NOMO-1 (cell line): ENCODE measurements around the gene BTBD9.

Source experiments
- DNase-seq, 2 experiments: peaks; one replicate each; lab custom pipeline; 2025; ENCODE audit not compliant: unreplicated experiment in 2 of 2; lab: John Stamatoyannopoulos, UW

Gene BTBD9

DNA sequence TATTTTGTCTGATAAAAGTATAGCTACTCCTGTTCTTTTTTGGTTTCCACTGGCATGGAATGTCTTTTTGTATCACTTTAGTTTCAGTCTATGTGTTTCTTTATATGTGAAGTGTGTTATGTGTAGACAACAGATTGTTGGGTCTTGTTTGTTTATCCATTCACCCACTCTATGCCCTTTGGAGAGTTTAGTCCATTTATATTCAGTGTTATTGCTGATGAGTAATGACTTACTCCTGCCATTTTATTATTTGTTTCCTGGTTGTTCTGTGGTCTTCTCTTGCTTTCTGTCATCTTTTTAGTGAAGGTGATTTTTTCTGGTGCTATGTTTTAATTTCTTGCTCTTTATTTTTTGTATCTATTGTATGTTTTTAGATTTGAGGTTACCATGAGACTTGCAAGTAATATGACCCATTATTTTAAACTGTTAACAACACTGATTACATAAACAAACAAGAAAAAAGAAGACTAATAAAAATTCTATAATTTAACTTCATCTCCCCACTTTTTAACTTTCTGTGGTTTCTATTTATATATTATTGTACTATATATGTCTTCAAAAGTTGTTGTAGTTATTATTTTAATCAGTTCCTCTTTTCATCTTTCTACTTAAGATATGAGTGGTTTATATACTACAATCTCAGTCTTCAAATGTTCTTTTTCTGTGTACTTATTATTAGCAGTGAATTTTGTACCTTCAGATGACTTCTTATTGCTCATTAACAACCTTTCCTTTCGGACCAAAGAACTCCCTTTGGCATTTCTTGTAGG is 323.4 kb downstream of the BTBD9 start:
- DNase-seq: no peak

DNA sequence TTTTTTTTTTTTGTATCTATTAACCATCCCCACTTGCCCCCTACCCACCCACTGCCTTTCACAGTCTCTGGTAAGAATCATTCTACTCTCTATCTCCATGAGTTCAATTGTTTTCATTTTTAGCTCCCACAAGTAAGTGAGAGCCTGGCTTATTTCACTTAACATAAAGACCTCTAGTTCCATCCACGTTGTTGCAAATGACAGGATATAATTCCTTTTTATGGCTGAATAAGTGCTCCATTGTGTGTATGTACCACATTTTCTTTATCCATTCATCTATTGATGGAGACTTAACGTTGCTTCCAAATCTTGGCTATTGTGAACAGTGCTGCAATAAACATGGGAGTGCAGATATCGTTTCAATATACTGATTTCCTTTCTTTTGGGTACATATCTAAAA is 328.5 kb downstream of the BTBD9 start:
- DNase-seq: no peak

DNA sequence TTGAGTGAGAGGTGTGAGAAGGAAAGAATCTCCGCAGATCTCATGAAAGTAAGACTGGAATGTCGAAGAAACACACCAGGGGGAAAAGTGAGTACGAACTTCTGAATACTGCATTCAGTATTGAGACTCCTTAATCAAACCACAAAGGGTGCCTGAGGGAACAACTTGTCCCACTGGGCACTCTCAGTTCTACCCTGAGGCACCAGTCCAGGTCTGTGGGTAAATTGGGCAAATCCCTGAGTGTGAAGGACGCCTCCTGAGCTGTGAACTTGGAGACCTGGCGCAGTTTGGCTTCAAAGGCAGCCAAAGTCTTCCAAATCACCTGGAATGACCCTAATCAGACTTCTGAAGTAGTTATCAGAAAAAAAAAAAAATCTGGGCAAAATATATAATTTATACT is 329.7 kb downstream of the BTBD9 start:
- no peak for DNase-seq

DNA sequence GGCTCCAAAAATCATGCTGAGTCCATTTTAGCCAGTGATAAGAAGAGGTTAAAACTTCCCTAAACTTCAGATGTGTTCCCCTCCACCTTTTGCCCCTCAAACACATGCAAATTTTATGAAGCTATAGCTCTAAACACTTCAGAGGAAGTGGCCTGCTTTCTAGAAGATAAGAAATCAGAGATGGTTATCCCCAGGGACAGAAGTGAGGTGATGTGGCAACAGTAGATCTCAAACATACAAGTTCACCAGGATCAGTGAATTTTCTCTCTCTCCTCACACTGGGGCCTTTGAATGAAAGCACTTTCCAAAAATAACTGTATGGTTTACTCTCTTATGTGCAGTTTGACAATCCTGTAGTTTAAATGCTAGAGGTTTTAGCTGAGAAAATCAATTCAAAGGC is 332.0 kb downstream of the BTBD9 start:
- no peak for DNase-seq

DNA sequence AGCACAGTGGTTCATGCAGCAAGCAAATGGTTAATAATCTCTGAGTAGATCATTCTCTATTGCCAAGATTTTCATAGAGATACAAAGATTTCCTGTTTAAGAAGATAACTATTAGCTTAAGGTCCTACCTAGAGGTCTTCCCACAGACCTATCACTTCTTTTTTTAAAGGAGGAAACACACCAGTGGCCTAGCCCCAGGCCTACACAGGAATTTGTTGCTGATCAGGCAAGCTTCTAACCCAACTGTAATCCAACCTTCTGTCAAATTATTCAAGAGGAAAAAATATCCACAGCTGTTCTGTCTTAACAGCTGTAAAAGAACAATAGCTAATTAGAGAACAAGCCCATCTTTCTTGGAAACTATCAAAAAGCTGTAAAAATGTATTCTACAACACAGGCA is 332.8 kb downstream of the BTBD9 start:
- no peak for DNase-seq

DNA sequence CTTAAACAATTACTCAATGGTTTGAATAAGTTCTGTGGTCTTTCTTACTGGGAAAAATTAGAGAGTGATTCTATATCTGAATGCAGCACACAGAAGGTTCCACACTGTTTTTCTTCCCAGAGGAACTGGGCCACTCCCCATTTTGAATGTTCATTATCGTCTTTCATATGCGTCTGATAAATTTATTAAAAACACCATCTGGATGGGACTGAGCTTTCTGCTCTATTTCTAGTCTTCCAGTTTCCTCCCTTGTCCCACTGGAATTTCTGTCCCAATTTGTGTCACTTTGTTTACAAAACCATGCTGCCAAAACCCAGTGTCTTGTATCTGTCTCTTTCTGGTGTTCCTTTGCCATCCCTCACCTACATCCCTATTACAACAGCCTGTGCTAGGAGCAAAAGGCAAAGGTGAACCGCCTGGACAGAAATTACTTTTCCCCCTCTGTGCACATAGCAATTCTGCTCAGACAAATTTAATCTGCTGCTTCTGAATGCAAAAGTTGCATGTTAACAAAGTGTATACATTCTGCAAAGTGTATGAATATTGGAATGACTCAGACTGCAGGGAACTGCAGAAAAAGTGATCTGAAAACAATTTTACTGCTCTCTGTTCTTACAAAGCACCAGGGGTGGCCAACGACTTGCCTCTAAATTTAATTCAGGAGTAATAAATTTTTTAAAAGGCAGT is 333.6 kb downstream of the BTBD9 start:
- no peak for DNase-seq

DNA sequence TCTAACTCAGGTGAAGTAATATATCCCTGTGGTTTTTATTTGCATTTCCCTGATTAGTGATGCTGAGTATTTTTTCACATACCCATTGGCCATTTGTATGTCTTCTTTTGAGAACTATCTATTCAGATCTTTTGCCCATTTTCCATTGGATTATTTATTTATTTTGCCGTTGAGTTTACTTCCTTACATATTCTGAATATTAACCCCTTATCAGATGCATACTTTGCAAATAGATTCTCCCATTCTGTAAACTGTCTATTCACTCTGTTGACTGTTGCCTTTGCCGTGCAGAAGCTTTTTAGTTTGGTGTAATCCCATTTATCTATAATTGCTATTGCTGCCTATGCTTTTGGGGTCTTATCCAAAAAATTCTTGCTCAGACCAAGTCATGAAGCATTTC is 336.9 kb downstream of the BTBD9 start:
- no peak for DNase-seq

DNA sequence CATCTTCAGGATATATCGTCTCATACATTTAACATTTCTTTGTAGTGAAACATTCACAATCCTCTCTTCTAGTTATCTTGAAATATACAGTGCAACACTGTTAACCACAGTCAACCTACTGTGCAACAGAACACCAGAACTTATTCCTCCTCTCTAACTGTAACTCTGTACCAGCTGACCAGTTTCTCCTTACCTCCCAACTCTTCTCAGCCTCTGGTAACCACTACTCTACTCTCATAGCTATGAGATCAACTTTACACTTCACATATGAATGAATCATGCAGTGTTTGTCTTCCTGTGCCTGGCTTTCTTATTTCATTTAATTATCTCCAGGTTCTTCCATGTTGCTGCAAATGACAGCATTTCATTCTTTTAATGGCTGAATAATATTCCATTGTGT is 337.6 kb downstream of the BTBD9 start:
- DNase-seq: no peak

DNA sequence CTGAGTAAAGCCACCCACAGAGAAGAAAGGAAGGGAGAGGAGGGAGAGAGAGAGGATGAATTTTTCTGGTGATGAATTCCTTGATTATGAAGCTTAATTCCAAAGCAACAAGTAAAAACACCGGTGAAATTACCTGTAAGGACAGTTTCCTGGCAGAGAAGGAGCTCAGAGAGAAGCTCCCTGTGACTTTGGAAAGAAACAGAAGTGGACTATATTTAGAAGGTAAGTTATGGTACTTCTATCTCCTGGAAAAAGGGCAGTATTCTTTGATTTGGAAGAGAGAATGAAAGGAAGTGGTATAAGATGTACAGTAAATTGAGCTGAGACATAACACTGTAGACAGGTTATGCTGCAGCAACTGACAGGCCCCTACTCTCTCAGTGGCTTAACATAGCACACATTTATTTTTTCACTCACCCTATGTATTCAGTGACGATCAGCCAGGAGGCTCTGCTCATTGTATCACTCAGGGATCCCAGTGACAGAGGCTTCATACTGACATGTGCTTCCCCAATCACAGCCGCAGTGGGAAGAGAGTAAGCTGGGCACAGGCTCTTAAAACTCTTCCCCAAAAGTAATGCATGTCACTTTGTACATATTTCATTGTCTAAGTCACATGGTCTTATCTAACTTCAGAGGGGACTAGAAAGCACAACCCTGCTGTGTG is 349.5 kb downstream of the BTBD9 start:
- no peak for DNase-seq

DNA sequence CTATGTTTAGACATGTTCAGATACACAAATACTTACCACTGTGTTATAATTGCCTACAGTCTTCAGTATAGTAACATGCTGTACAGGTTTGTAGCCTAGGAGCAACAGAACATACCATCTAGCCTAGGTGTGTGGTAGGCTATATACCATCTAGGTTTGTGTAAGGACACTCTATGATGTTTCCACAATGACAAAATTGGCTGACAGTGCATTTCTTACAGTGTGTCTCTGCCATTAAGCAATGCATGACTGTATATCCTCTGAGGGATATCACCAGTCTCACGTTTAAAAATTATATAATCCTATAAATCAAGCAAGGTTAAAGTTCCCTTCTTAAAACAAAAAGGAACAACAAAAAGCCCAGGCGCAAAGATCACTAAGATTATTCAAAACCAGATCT is 352.2 kb downstream of the BTBD9 start:
- no peak for DNase-seq

DNA sequence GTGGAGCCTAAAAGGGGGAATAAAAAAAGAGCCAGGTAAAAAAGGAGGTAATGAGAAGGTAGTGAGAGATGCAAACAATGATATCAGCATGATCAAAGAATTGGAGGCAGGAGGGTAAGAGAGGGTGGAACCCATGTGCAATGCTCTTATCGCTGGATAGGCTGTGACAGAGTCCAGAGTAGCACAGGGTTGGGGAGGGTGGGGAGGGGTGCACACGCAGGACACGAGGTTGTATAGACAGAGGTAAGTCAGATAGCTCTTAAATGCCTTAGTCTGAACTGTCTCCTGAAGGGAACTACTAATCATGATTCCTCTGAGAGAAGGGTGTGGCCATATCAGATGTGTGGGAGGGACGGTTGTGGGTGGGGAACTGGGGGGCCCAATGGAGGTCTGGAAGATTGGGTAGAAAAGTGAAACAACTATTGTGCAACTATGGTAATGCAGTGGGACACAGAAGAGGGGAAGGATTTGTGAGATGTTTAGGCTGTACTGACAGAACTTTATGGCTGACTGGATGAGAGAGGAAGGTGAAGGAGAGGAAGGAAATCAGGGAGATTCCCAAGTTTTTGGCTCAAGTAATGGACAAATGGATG is 354.8 kb downstream of the BTBD9 start:
- no peak for DNase-seq

DNA sequence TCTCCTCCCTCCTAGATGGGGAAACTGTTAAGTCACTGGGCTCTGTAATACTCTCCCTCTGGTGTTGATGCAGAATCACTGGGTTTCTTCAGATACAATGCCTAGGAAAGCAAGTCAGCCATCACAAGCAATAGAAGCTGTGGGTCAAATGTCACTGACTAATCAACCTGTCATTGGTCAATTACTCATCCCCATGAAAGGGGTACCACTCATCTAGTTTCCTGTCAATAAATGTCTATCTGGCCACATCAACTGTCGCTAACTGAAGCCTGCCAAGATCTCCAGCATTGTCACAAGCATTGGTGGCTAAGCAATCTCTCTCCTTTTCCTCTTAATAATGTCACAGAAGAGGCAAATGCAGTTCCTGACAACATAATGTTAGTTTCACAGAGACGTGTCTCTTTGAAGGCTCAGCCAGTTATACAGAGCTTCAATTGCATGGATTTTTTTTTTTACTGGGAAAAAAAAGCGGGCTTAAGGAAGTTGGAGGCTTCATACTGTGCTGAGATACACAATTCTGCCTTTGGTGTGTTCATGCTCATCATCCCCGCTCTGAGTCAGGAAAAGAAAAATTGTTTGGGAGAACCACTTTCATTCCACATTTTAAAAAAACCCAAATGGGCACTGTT is 355.9 kb downstream of the BTBD9 start:
- no peak for DNase-seq

DNA sequence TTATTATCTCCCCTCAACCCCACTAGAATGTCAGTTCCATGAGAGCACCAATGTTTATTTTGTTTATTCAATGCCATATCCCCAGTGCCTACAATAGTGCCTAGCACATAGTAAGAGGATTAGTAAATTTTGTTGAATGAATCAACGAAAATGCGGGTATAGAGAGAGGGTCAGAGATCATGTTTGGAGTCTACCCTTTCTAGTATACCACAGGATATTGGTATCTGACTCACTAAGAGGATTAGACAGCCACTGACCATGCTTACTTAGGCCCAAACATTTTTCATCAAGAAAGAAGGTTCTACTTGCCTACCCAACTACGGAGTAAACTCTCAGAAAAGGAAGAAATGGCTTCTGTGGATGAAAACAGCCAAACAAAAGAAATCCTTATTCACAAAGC is 356.8 kb downstream of the BTBD9 start:
- no peak for DNase-seq

DNA sequence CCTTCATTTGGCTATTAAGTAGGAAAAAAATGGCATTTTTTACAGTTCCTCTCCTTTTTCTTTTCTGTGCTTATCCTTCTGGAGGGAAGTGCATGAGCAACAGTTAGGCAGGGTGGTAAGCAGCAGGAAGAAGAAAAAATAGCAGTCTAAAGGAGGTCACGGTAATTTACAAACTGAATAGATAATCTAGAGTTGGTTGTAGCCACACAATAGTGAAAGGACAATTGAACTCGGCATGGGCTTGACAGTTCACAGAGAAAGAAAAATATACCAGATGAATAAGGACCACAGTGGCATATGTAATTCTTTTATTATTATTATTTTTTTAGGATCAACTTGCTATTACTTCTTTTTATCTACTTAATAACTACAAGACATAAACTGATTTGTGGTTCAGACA is 358.6 kb downstream of the BTBD9 start:
- no peak for DNase-seq

DNA sequence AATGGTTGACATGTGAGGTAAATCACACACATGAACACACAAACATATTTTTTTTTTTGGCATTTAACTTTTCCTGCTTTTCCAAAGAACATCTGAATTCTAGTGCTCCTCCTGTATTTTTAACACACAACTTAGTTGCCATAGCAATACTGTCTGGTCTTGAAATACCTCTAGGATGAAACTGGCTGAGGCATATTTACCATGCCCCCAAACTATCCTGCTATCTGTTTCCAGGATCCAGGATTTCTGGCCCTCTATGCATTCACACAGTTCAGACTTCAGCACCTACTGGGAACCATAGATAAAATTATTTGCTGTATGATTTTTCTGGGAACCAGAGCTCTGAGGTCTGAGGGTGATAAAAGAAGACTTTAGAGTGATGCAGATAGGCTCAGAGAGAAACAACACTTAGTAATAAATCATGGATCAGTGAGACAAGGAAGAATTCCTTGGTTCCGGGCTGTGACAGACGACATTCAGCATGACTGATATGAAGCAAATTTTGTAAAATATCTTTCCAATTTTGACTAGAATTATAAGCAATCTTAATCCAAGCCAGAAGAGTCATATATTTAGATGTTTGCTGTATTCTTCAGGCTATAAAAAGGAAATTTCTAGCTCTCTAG is 359.7 kb downstream of the BTBD9 start:
- DNase-seq: no peak

DNA sequence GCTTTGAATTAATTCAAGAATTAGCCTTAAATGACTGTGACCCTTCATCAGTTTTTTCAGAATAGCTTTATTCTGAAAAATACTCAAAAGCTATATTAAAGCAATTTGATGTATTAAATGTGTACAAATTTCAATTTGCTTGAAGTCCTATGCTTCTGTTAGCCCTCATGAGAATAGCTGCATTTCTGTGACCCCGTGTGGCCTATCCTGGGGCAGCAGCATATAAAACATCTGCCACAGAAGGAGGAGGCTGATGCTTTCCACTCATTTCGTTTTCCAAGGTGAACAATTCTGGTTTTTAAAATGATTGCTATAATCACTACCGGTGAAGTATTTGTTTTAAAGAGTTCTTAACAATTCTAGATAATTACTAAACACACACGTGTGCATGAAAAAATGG is 360.3 kb downstream of the BTBD9 start:
- DNase-seq: no peak

DNA sequence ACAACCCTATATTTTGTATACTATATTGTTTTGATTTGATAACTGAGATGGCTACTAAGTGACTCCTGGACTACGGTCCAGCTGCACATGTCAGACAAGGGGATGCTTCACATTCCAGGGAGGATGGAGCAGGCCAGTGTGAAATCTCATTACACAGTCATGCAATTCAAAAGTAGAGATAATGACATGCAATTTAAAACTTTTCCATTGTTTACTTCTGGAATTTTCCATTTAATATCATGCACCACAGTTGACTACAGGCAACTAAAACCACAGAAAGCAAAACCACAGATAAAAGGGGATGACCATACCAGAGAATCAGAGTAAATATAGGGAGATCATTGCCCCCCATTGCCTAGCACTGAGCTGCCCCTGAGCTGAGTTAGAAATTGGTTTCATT is 366.4 kb downstream of the BTBD9 start:
- DNase-seq: no peak

DNA sequence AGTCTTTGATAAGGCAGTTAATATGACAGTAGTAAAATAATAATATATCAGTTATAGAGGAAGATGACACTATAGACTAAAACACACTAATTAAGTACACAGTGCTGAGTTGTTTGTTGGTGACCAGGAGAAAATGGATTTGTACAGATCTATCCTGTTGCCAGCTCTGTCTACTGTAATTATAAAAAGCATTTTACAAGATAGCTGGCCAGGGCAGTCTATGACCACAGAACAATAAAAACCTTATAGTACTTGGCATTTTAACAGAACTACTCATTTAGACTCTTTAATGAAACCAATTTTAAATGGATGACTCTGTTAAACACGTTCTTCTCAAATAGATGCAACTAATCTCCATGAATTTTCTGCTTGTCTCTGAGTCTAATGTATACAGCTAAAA is 367.5 kb downstream of the BTBD9 start:
- DNase-seq: no peak

DNA sequence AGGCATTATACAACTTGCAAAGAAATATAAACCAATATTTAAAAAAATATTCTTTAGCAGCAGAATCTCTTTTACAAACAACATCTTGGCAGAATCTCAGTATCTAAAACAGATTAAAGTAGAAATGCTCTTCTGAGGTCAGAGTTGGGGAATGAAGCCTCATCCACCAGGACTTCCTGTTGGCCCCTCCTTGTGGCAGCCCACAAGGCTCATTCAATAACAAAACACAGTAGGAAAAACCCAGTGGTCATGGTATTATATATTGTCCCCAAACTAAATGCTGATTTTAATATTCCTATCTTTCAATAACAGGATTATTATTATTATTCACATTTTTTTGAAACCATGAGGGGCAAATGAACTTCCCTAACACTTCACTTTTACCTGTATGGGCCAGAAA is 368.6 kb downstream of the BTBD9 start:
- no peak for DNase-seq

DNA sequence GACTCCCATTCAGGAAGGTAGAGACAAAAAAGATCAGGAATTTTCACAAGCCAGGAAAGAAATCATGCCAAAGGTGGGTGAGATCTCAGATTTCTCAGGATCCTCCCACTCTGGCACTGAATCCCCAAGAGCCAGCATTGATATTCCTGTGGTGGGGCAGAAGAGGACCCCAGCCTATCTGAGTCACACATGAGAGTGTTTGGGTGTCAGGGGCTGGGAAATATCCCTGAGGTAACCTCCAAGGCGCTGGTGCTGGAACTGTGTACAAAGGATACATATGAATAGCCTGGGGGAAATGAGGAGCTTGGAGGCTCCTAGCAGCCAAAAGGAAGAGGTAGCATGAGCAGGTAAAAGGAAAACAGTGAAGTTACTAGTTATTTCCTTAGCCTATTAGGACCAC is 369.4 kb downstream of the BTBD9 start:
- no peak for DNase-seq
